ENCODE measurements around the gene ZNF740. TPM values are rescaled to one million over a fixed set of nuclear protein-coding genes. Genes with fewer than 3 reads are reported as not detected.

Gene ZNF740
- total RNA-seq, 4 donors from 2014 or later: 11.2 to 21.8 (median 16.5) TPM

DNA sequence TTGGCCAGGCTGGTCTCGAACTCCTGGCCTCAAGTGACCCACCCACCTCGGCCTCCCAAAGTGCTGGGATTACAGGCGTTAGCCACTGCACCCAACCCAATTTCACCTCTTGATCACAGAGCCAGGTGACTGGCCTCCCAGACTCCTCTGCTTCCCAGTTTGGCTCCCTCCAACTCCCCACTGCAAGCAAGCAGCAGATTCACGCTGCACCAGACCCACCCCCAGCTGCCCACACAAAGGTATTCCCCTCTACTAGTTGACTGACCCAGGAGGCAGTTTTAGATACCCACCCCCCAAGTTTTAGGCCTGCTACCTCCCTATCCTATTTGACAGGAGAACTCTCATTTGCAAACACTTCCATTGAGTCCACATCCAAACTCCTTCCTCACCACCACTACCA, 46.3 kb downstream of the ZNF740 start:
- ATAC-seq (ENCODE audit: low FRiP score) (no peak), DNase-seq (ENCODE audit: low spot score) (no peak)
- TF ChIP-seq, protein P1, sequence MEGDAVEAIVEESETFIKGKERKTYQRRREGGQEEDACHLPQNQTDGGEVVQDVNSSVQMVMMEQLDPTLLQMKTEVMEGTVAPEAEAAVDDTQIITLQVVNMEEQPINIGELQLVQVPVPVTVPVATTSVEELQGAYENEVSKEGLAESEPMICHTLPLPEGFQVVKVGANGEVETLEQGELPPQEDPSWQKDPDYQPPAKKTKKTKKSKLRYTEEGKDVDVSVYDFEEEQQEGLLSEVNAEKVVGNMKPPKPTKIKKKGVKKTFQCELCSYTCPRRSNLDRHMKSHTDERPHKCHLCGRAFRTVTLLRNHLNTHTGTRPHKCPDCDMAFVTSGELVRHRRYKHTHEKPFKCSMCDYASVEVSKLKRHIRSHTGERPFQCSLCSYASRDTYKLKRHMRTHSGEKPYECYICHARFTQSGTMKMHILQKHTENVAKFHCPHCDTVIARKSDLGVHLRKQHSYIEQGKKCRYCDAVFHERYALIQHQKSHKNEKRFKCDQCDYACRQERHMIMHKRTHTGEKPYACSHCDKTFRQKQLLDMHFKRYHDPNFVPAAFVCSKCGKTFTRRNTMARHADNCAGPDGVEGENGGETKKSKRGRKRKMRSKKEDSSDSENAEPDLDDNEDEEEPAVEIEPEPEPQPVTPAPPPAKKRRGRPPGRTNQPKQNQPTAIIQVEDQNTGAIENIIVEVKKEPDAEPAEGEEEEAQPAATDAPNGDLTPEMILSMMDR (IDR thresholded peaks at IDR 0.05): no peak

DNA sequence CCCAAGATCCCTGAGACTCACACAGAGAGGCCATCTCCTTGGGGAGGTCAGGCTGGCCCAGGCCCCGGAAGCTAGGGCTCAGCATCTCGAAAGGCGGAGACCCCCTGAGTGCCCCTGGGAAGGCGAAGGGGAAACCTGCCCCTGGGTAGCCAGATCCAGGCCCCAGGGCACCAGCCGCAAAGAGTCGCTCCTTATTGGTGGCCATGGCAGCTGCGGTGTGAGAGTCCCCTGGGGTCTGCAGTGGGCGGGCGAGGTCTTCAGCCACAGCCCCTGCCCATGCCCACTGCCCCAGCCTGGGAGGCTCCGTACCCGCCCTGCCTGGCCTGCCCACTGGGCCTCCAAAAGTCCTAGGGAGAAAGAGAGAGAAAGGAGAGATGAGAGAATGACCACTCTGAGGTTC, 46.8 kb downstream of the ZNF740 start:
- TF ChIP-seq, protein P1 (IDR thresholded peaks at IDR 0.05): no peak
- ATAC-seq (ENCODE audit: low FRiP score): no peak
- no peak for DNase-seq (ENCODE audit: low spot score)

DNA sequence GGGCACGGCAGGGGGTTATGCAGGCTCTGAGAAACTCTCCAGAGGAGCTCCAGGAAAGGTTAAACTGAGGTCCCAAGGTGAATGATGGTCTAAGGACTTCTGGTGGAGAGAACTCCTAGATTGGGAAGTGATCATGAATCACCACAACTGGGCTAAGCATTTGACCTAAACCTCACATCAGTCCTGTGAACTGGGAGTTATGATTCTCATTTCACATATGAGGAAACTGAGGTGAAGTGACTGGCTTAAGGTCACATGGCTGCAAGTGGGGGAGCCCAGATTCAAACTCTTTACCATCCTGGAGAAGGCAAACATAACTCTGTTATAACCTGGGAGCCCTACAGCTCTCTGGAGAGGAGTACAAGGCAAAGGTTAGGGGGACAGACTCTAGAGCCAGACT, 47.3 kb downstream of the ZNF740 start:
- TF ChIP-seq, protein P1 (IDR thresholded peaks at IDR 0.05): no peak
- DNase-seq (ENCODE audit: low spot score): no peak
- ATAC-seq (ENCODE audit: low FRiP score): no peak

DNA sequence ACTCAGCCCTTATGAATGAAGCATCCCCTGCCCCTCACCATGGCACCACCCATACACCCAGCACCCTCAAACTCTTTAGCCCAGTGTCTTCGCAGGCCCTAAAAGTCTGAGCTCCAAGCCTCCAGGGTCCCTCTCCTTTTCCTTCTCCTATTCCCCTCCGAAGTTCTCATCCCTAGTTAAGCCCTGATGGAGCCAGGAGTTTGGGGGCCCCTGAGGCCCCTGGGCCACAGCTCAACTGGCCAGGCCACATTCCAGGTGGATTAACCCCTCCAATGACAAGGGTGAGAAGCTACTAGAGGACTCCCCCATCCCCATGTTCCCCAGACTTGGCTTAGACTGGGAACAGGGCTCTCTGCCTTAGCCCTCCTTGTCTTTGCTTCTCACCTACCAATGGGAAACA, 48.9 kb downstream of the ZNF740 start:
- TF ChIP-seq, protein P1 (IDR thresholded peaks at IDR 0.05): no peak
- no peak for ATAC-seq (ENCODE audit: low FRiP score)
- no peak for DNase-seq (ENCODE audit: low spot score)

DNA sequence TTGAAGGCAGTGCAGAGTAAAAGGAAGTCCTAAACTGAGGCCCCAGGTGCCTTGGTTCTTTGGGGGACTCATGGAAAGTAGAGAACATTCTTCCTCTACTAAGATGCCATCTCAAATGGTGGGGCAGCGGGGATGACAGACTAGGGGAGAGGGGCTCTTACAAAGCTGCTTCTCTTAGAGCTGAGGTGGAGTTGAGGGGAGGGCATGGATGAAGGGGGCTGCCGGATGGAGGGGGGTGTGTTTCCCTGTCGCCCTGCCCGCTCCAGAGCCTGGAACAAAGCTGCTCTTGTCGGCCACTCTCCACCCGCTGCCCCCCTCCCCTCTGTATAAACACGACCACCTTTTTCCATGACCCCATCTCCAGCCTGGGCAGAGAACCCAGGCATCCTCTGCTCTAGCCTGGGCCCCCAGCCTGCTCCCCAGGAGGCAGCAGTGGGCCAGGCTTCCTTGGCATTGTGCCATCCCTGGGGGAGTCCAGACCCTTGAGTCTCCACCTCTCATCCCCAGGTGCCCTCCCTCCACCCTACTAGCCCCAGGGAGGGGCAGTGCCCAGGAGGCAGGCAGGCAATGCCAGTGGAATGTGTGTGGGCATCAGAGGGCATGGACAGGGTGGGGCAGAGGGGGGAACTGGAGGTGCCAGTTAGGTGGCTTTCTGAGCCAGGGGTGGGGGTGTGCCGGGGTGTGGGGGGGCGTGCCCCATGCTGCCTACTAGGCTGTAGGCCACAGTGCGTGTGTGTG, 49.8 kb downstream of the ZNF740 start:
- DNase-seq (ENCODE audit: low spot score) (no peak), ATAC-seq (ENCODE audit: low FRiP score) (no peak)
- TF ChIP-seq, protein P1 (IDR thresholded peaks at IDR 0.05): no peak

DNA sequence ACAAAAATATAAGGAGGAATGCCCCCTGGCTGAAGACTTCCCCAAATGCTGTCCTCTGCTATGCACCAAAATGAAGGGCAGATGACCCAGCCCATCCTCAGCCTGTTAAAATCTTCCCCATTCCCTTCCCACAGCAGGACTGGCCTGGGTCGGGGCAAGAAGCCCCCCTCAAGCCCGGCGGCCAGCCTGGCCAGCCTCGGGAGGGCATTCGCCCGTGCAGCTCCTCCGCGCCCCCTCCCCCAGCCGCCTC, 51.1 kb downstream of the ZNF740 start:
- TF ChIP-seq, protein P1 (IDR thresholded peaks at IDR 0.05): no peak
- ATAC-seq (ENCODE audit: low FRiP score) (peak; percentile 4), DNase-seq (ENCODE audit: low spot score) (no peak)

DNA sequence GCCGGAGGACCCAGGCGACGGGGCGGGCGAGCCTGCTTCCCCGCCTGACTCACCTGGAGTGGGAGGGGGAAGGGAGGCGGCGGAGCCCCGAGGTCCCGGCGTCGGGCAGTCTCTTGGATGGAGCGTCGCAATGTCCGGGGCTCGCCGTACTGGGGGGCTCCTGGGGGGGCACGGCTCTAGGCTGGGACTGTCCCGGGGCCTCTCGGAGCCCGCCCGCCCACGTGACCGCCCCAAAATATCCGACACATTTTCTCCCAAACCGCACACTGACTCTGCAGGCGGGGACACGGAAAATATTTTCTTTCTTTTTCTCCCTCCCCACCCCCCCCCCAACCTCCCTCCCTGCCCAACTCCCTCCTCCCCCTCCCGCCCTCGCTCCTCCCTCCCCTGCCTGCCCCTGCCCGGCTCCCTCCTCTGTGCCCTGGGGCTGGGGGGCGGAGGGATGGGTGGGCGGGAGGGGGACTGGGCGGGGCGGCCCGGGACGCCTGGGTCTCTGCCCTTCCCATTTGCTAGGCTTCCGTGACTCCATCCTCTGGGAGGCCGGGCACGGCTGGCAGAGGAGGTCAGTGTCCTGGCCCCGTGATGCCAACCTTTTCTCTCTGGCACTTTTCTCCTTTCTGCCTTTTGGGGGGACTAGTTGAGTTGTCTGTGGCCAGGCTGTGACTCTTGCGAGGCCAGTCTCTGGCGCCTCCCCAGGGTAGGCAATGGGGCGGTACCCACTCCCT, 51.6 kb downstream of the ZNF740 start, which contains the start of gene RARG:
RARG (minus strand) TSS at position 289 of the 725 bp plus-strand sequence. CDS start 4,664 bp downstream, outside the sequence.
- DNase-seq (ENCODE audit: low spot score) (no peak), ATAC-seq (ENCODE audit: low FRiP score) (peak; percentile 70)
- TF ChIP-seq, protein P1 (IDR thresholded peaks at IDR 0.05): no peak
